Kasumi-1 (cell line): Measurements from ENCODE around the gene CGREF1.
A peak's percentile ranks its signal among the peaks of the same experiment; 100 is the strongest.

Source experiments
- DNase-seq, 2 experiments: peaks; one replicate each; lab custom pipeline; 2025; lab: John Stamatoyannopoulos, UW

Gene CGREF1

DNA sequence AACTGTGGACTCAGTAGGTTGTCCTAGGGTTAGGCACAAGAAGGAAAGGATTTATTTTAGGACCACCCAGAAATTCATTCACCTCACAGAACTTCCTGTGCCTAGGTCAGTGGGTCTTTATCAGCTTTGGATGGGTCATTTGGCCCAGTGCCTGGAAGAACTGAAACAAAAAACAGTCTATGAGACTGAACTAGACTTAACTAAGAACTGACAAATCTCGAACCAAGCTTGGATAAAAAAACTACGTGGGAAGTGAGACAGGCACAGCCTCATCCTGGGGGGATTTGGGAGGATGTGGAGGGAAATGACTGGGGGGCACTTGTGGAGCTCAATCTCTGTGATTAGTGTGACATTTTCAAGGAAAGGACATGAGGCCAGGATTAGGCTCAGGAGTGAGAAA lies 45.1 kb downstream of the CGREF1 start:
- no peak for DNase-seq

DNA sequence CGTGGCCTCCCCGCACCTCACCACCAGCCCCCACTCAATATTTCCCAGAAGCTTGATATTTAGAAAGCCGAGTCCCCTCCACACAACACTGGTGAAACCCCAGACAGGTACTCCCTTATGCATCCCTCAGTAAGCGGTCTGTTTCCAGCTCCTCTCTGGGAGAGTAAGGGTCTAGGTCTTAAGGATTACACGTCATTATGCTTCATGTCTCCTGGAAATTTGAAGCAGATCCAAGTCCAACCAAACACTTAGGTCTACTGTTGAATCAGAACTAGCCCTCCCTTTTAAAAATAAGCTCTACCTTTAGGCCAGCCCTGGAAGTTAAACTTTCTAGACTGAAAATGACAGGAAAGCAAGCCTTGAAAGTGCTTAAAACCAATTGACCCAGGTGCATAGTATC lies 46.0 kb downstream of the CGREF1 start:
- DNase-seq, result no peak

DNA sequence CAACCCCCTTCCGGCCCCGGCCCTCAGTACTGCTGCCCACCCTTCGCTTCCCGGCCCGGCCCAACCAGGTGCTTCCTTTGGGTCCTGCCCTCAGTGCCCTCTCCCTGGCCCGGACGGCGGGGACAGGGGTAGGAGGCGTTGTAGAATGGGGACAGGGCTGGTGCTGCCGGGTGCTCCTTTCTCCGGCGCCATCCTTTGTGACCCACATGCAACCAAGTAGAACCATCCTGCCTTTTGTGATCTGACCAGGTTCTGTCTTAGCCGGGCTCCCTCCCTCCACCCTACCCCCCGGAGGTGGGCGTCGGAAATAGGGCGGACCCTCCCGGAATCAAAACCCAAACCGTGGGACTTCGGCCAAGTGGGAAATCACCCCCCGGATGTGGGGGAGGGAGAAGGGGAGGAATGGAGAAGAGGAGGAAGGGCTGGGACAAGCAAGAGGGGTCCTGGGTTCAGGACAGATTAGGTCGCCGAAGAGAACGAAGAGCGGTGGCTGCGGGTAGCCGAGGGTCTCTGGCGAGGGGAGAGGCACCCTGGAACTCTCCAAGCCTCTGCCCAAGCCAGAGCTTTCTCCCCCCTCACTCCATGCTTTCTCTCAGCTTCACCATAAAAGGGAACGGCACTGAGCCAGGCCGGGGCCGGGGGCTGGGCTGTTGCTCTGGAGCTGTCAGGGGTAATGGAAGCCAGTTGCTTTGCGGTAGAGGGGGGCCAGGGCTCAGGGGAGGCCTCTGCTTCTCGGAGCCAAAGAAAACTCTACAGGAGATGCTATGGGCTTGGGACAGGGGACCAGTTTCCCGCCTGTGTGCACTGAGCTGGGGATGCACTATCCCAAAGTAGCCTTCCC lies 46.7 kb downstream of the CGREF1 start:
- peak; percentile 15 to 63 for DNase-seq

DNA sequence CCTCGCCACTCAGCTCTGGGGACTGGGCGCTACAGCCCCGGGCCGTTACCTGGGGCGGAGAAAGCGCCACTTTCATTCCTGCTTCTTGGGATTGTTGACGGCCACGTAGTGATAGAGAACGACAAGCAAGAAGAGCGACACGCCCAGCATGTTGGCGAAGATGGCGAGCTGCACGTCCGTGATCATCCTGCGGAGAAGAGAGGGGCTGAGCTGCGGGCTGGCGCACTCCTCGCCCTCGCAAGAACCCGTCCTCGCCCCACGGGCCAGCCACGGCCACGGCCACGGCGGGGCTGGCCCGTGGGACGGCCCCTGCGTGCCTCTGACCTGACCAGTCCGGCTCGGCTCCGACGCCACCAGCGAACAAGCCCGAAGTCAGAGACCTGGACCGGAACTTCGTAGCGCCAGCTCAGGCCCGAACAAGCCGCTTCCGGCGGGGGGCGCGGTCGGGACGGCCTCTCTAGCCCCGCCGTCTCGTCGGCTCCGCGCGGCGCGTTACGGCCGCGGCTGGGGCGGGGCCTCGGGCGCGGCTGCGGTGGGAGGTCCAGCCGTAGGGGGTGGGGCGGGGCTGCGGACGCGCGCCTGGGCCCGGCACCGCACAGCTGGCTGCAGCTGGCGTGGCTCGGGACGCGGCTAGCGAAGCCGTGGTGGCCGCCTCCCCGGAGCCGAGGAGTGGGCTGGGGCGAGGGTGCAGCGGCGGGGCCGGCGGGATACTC lies 47.5 kb downstream of the CGREF1 start, which contains the start of gene OST4:
Gene OST4 (minus strand): TSS at position 378 of the 713 bp plus-strand sequence.
- peak; percentile 74 to 81 for DNase-seq

DNA sequence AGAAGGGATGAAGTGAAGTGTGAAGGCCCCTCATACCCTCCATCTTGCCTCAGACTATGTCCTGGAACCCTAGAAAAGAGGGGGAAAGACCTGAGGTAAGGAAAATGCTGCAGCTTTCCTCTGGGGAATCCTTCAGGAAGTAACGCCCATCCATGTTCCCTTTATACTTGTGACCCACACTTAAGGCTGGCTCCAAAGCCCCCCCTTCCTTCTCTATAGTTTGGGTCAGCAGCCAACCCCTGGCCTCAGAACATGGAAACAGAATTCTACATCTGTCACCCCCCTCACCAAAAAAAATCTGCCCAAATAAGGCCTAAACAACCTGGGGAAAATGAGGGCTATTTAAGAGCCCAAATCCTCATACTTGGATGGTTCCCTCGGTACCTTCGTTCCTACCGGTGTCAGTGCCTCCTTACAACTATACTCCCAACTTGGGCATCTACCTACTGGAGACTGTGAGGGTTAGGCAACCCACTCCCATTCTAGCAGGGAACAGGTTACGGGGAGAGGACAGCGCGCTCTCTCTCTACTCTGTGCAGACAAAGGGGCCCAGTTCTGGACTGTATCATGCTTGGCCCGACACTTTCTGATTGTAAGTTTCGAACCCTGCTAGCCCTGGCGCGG lies 48.2 kb downstream of the CGREF1 start:
- no peak for DNase-seq

DNA sequence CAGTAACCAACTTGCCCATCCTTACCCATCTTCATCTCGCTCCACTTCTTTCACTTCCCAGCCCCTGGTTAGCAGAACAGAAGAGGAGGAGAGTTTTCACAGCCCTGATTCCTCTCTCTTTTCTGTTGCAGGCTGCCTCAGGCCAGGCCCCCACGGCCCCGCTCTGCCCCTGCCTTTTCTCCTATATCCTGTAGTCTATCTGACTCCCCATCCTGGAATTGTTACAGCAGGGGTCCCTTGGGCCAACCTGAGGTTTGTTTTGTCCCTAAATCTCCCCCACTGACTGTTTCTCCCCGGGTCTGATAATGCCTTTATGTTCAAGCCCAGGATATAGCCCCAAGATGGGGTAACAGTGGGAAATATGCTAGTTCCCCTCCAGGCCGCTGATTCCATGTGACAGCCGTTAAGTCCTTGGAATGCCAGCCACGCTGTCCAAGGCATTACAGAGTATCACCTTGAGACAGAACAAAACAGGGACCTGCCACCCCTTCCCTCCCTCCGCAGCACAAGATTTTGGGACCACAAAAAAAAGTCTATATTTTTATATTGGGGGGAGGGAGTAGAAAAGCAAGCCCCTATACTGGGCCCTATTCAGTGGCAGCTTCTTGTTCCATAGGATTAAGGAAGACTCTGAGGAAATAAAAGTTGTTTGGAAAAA lies 48.8 kb downstream of the CGREF1 start:
- no peak for DNase-seq

DNA sequence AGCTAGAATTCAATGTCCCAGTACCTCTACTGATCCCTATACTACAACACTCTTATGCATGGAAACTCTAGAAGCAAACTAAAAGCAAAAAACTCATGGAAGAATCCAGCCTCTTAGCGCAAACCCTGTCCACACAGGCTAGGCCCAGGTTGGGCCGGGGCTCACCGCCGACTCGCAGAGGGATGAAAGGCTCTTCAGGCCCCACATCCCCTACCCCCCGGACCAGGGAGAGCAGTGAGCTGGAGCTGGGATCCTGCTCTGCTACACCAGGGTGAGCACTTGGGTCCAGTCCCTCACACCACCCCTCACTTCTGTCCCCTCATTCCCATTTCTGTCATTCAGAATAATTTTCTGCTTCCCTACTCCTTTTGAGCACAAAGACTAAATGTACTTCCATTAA lies 49.5 kb downstream of the CGREF1 start:
- no peak for DNase-seq

DNA sequence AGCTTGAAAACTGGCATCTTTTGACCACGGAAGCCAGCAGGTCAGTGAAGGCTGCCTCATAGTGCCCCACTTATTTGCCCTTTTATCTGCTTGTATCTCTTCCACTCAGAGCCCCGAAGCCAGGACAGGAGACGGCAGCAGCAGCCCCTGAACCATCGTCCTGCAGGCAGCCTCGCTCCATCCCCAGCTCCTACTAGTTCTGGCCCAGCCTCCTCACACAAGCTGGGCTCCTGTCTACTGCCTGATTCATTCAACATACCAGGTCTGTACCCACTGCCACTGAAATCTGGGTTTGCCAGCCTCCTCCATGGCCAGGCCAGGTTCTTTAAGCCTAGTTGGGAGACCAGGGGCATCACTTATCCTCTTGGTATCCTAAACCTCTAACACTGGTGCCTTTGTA lies 51.5 kb downstream of the CGREF1 start:
- DNase-seq, result no peak

DNA sequence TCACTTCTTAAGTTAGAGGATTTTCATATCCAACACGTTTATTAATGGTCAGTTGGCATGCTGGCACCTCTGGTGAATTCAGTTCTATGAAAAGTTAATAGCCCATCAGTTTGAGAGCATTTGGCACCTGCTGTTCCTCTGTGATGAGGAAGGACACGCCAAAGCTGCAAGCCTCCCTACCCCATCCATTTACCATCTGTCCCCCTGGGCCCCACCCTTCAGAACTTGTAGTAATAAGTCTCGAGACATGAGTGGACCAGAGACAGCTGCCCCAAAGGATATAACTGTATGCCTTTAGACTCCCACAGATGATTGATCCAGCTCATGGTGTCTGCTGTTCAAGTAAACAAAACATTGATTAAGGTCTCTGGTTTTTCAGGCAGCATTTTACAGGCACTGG lies 53.8 kb downstream of the CGREF1 start:
- DNase-seq, result no peak

DNA sequence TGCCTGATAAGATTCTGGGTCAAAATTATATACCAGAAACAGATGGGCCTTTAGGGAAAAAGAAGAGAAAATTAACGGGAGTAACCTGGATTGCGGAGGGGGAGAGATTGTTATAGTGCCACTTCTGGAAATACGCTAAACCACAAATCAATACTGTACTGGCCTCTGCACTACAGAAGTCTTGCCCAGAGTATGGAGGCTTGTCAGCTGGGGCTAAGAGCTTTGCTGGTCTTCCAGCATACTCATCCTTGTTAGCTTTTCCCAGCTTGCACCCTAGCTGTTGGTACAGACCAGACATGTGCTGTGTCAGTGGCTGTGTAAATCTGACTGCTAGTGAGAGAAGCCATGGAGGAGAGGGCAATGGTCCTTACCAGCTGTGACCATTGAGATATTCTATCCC lies 58.6 kb downstream of the CGREF1 start:
- no peak for DNase-seq

DNA sequence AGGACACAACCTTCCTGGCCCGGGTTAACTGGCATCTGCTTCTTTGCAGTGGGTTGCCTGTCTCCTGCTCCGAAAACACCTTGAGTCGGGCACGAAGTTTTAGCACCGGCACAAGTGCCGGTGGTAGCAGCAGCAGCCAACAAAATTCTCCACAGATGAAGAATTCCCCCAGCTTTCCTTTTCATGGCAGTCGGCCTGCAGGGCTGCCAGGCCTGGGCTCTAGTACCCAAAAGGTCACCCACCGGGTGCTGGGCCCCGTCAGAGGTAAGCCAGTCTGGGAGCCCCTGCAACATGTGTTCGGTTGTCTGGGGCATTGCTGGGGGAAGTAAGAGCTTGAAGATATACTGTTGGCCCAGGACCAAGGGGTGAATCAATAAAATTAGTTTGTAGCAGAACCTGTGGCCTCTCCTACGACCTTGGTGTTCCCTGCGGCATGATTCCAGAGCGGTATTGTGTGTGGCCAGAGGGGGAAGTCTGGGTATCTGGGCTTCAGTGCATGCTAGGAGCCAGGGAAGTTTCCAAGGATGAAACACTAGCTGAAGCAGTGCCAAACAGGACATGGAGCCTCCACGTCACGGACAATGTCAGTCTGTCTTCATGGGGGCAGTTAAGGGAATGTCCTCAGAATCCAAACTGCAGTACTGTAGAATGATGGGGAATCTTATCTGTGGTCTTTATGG lies 59.6 kb downstream of the CGREF1 start:
- DNase-seq, result no peak

DNA sequence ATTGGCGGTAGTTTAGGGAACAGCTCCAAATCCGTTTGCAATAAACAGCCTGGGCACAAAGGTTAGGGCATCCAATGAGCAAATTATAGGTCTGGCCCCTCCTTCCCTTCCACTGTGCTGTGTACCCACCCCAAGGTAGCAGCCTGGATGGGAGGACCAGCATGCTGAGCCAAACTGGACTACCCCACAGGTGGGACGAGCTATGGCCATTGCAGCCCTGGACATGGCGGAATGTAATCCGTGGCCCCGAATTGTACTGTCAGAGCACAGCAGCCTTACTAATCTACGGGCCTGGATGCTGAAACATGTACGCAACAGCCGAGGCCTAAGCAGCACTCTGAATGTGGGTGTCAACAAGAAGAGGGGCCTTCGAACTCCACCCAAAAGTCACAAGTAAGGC lies 60.7 kb downstream of the CGREF1 start:
- DNase-seq, result no peak

DNA sequence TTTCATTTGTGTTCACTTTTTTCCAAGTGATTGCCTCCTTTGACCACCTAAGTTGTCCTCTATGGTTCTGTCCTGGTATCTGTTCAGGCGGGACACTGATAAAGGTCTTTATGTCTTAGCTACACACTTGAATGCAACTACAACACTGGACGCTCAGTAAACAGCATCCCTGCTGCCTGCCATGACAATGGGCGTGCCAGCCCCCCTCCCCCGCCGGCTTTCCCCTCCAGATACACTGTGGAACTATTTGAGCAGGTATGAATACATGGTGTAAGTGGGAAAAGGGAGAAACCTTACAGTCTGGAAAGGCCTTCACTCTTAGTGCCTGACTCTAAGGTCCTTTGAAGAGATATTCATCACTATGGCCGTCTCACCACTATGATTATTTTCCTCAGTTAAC lies 61.7 kb downstream of the CGREF1 start:
- no peak for DNase-seq

DNA sequence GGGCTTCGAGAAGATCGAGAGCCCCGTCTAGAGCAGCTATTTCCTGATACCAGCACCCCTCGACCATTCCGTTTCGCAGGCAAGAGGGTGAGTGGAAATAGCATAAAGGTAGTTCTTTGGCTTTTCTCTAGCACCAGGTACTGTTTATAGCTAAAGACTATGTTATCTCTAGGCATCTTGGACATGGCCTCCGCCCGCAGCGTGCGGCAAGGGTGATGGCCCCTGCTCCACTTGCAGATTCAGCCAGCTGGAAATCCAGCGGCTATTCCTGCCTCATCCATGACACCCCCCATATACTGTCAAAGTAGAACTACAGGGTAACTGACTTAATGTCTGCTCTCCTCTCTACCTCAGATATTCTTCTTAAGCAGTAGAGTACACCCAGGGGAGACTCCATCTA lies 64.2 kb downstream of the CGREF1 start:
- no peak for DNase-seq

DNA sequence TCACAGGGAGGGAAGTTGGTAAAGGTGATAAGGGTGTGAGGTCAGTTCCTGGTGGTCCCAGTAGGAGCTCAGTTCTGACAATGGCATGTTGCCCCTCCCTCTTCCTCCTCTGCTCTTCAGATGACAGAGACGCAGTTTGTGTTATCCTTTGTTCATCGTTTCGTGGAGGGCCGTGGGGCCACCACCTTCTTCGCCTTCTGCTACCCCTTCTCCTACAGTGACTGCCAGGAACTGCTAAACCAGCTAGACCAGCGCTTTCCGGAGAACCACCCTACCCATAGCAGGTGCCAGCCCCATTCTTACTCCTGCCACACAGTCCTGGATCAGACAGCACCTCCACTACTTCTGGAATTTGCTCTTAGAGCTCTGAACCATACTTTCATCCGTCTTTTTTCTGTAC lies 65.2 kb downstream of the CGREF1 start:
- DNase-seq, result no peak

DNA sequence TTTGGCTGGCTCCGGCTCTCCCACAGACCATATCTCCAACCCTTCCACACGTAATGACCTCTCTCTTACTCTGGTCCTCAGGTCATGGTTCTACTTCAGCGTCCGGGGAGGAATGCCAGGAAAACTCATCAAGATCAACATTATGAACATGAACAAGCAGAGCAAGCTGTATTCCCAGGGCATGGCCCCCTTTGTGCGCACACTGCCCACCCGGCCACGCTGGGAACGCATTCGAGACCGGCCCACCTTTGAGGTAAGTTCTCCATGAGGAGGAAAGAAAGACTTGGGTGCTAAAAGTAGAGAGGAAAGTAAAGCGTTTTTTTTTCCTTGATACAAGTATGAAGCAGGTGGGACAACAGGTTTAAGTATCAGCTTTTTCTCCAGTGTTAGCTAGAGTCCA lies 65.6 kb downstream of the CGREF1 start:
- DNase-seq, result no peak

DNA sequence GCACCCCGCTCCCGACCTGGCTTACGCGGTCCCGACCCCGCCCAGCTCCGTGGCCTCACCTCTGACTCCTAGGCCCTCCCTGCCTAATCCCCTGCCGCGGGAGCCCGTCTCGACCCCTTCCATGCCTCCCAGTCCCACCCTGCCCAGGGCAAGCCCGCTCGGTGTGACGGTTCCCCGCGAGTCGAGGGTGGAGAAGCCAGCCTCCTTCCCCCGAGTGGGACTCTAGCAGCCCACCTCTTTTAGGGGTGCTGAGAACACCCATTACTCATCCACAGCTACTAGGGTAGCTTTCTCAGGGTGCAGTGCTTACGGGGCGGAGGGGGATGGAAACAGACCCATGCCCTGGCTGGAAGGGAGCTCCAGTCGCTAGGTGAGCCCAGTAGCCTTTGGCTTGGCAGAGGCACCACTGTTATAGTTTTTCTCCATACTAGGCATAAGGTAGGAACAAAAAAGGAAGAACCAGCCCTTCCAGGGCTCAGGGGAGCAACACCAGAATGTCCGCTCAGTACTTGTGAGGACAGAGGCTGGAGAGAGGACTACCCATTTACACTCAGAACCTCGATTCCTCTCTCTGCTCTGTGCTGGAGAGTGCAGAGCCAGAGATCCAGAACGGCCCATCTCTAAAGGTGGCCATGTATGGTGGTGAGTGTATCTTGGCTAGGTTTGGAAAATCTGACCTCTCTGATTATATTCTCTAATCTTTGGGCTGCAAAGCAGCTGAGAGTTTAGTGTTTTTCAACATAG lies 66.9 kb downstream of the CGREF1 start:
- peak; percentile 33 to 38 for DNase-seq

DNA sequence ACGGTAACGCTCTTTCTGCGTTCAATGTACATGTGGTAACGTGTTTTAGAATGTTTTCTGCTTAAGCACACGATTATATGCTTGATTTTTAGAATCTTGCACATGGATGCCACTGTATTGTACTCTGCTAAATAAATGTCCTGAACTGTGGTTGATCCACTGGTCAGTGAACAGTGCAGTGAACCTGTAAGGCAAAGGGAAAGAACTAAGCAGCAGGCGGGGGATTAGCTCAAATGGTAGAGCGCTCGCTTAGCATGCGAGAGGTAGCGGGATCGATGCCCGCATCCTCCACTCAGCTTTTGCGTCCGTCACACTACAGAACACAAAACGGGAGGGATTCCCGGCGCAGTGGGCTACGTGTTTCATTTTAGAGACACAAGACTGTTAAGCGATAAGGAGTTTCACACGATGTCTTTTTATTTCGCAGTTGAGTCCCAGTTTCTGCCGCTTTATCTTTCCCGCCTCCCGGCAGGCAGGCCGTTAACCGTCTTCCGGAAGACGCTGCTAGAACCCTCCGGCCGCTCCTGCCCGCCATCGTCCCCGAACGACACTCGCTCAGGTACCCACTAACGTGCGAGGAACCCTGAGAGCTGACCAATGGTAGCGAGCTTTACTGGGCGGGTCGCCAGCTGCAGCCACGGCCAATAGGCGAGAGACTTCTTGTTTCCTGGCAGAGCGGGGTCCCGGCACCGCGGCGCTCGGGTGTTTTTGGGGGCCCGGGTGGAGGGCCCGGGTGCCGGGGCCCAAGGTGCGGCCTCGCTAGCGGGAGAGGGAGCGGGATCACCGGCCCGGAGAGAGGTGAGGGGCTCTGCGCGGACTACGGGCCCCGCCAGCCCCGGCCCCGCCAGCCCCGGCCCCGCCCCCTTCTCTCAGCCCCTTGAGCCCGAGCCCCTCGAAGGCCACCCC lies 67.7 kb downstream of the CGREF1 start, which contains the start of gene AGBL5:
Gene AGBL5 (plus strand): TSS at position 673 of the 906 bp plus-strand sequence. CDS start 1,291 bp downstream, outside the sequence.
- peak; percentile 90 to 91 for DNase-seq
